ENCODE measurements around the gene ZNF425.

- no peak for TF ChIP-seq CTCF (IDR thresholded peaks at IDR 0.05; ENCODE audit: insufficient read depth, low read length)
- no peak for TF ChIP-seq POLR2AphosphoS5 (IDR thresholded peaks at IDR 0.05; ENCODE audit: low read depth)
- TF ChIP-seq REST (IDR thresholded peaks at IDR 0.05; ENCODE audit: insufficient replicate concordance, low read depth), result no peak
- TF ChIP-seq SPI1 (IDR thresholded peaks at IDR 0.05; ENCODE audit: borderline replicate concordance, low read depth), result no peak
These were observed 21.4 kb downstream of the ZNF425 start for GRCh38 chr7:149104749-149105148.
